OCI-LY3 (cell line): ENCODE results near the gene HMCN1.

Source experiments
- CTCF ChIP-seq: fragments of 200-600, 300-600 bp; sonication (generic); IDR thresholded peaks from 2 replicates; pipeline ENCODE4 v1.5.1; 2014; ENCODE audit warnings: antibody characterized with exemption, low read length, low read depth
- EZH2phosphoT487 ChIP-seq: fragments of 200-600 bp; shearing (Covaris generic); IDR thresholded peaks from 2 replicates; pipeline ENCODE4 v1.6.1; 2018; ENCODE audit warnings: antibody characterized with exemption, mixed run types, low read depth

GRCh38 chr1:186104459-186104858 is 370.3 kb downstream of the HMCN1 start:
- no peak for TF ChIP-seq CTCF
- TF ChIP-seq EZH2phosphoT487, result no peak
